Upper lobe of right lung (tissue), 1 donor: ENCODE measurements around the gene SCRG1. TPM values are rescaled to one million over a fixed set of nuclear protein-coding genes. Genes with fewer than 3 reads are reported as not detected.

ENCODE experiments used
- ATAC-seq: fragments of 200-7000 bp; cut with Tn5 transposase; one replicate; pipeline ENCODE4 v1.9.1; 2020; ENCODE audit warnings: mild to moderate bottlenecking, moderate library complexity
- DNase-seq: peaks from one replicate; pipeline ENCODE4 v3.0.0-alpha.2; 2020
- H3K27ac ChIP-seq: fragments of 200-600 bp; one replicate; pipeline ENCODE4 v1.8.0; 2022
- H3K27me3 ChIP-seq: fragments of 200-600 bp; one replicate; pipeline ENCODE4 v1.8.0; 2022; ENCODE audit warnings: mild to moderate bottlenecking
- H3K36me3 ChIP-seq: fragments of 200-600 bp; one replicate; pipeline ENCODE4 v1.8.0; 2022
- H3K4me1 ChIP-seq: fragments of 200-600 bp; one replicate; pipeline ENCODE4 v1.8.0; 2022
- H3K4me3 ChIP-seq: fragments of 200-600 bp; one replicate; pipeline ENCODE4 v1.8.0; 2022; ENCODE audit warnings: mild to moderate bottlenecking
- H3K9me3 ChIP-seq: fragments of 200-600 bp; one replicate; pipeline ENCODE4 v1.8.0; 2022
- CTCF ChIP-seq: fragments of 200-600 bp; IDR thresholded peaks from one replicate; pipeline ENCODE4 v1.8.0; 2022; ENCODE audit warnings: antibody characterized with exemption
- intact Hi-C: fragments of 100-400 bp; cut with DNase I; formaldehyde crosslinking; loops from one replicate; pipeline ENCODE4 v1.11.0; 2022
- total RNA-seq: library from RNA; stranded (reverse); fragmentation: NEBNext Ultra II Directional; extraction: Animal tissue kit (Norgen Biotek cat#: 25700); gene quantifications from one replicate; pipeline ENCODE4 v1.2.1, GENCODE V29; 2021
- donor health status: DM: no; HTN: yes; CAD: no; lungs with severe emphysema.

The SCRG1 gene
- total RNA-seq, 1 donor from 2014 or later: not detected

DNA sequence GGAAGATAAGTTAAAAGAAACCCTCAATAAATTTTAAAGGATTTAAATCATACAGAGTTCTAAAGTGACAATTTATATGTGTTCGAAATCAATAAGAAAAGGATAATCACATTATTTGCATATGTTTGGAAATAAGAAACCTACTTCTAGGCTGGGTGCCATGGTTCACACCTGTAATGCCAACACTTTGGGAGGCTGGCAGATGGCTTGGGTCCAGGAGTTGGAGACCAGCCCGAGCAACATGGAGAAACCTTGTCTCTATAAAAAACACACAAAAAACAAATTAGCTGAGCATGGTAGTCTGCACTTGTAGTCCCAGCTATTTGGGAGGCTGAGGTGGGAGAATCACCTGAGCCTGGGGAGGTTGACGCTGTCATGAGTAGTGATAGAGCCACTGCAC lies 36.2 kb downstream of the SCRG1 start:
- H3K27ac ChIP-seq: no peak overlapping the region
- no peak for TF ChIP-seq CTCF
- DNase-seq: no peak
- H3K9me3 ChIP-seq: no peaks in the 10 kb centered on the region
- no peaks in the 10 kb centered on the region for H3K4me1 ChIP-seq
- H3K4me3 ChIP-seq: no peak overlapping the region
- H3K27me3 ChIP-seq: no peaks in the 10 kb centered on the region
- ATAC-seq: no peak
- no peaks in the 10 kb centered on the region for H3K36me3 ChIP-seq
- intact Hi-C loops: no loop called here

- no peak overlapping the region for H3K4me3 ChIP-seq
- intact Hi-C loops: no loop called here
- no peaks in the 10 kb centered on the region for H3K27me3 ChIP-seq
- no peaks in the 10 kb centered on the region for H3K36me3 ChIP-seq
- DNase-seq (no peak), ATAC-seq (no peak)
- no peak overlapping the region for H3K27ac ChIP-seq
- H3K9me3 ChIP-seq: no peaks in the 10 kb centered on the region
- TF ChIP-seq CTCF: peak; percentile 28
- H3K4me1 ChIP-seq: no peaks in the 10 kb centered on the region
Observed at GRCh38 chr4:173360587-173361221, 38.2 kb downstream of the SCRG1 start.

DNA sequence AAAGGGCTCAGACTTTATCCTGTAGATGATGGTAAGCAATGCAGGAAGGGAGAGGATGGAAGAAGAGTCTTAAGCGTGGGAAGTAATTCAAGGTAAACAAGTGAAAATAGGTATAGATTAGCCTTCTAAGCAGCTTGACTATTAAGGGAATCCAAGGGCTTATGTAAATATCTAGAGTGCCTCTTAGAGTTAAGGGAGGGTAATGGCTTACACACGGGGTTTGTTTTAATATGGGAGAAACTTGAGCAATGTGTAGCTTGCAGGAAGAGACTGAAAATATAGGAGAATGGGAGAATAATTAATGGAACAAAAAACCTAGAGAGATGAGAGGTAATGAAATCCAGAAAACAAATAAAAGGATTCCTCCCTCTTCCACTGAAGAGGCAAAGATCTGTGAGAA lies 41.0 kb downstream of the SCRG1 start:
- no peak for TF ChIP-seq CTCF
- Histone ChIP-seq H3K4me3 (no peak overlapping the region), H3K4me1 (no peaks in the 10 kb centered on the region), H3K27me3 (no peaks in the 10 kb centered on the region), H3K27ac (no peak overlapping the region), H3K36me3 (no peaks in the 10 kb centered on the region), H3K9me3 (no peaks in the 10 kb centered on the region)
- DNase-seq (no peak), ATAC-seq (peak; percentile 59)
- intact Hi-C loops: no loop called here

GRCh38 chr4:173347467-173347866 lies 51.4 kb downstream of the SCRG1 start:
- Histone ChIP-seq H3K4me1 (no peaks in the 10 kb centered on the region), H3K36me3 (no peaks in the 10 kb centered on the region), H3K27me3 (no peaks in the 10 kb centered on the region), H3K9me3 (no peaks in the 10 kb centered on the region), H3K27ac (no peak overlapping the region), H3K4me3 (no peak overlapping the region)
- ATAC-seq (no peak), DNase-seq (no peak)
- intact Hi-C loops: no loop called here
- no peak for TF ChIP-seq CTCF

- ATAC-seq (no peak), DNase-seq (no peak)
- Histone ChIP-seq H3K27me3 (no peaks in the 10 kb centered on the region), H3K4me3 (no peak overlapping the region), H3K27ac (no peak overlapping the region), H3K36me3 (no peaks in the 10 kb centered on the region), H3K9me3 (no peaks in the 10 kb centered on the region), H3K4me1 (no peaks in the 10 kb centered on the region)
- TF ChIP-seq CTCF: no peak
- intact Hi-C loops: no loop called here
Observed at GRCh38 chr4:173346074-173346473, 52.8 kb downstream of the SCRG1 start.

GRCh38 chr4:173345648-173346047 lies 53.3 kb downstream of the SCRG1 start:
- no peak for TF ChIP-seq CTCF
- H3K4me1 ChIP-seq: no peaks in the 10 kb centered on the region
- DNase-seq: no peak
- H3K27ac ChIP-seq: no peak overlapping the region
- no peaks in the 10 kb centered on the region for H3K9me3 ChIP-seq
- intact Hi-C loops: no loop called here
- ATAC-seq: no peak
- H3K27me3 ChIP-seq: no peaks in the 10 kb centered on the region
- no peak overlapping the region for H3K4me3 ChIP-seq
- H3K36me3 ChIP-seq: no peaks in the 10 kb centered on the region
